H9 (cell line): ENCODE results near the gene CABLES2. TPM values are rescaled to one million over a fixed set of nuclear protein-coding genes. Genes with fewer than 3 reads are reported as not detected.

Experiments
- DNase-seq: peaks from one replicate; pipeline ENCODE4 v3.0.0-alpha.2; 2017
- H2AFZ ChIP-seq: one replicate; pipeline ENCODE4 v1.6.1; 2013; ENCODE audit warnings: mild to moderate bottlenecking, low read length, control low read depth, moderate library complexity
- H2AK5ac ChIP-seq: 2 replicates; pipeline ENCODE4 v1.6.1; 2013; ENCODE audit warnings: low read length, control low read depth, mixed read lengths; ENCODE audit not compliant: insufficient read length
- H2BK120ac ChIP-seq: one replicate; pipeline ENCODE4 v1.6.1; 2013; ENCODE audit warnings: low read depth, mild to moderate bottlenecking, low read length, control low read depth, inconsistent platforms; ENCODE audit not compliant: poor library complexity, severe bottlenecking
- H2BK12ac ChIP-seq: 2 replicates; pipeline ENCODE4 v1.6.1; 2013; ENCODE audit warnings: low read length, control low read depth, mixed read lengths, low read depth; ENCODE audit not compliant: insufficient read length
- H2BK15ac ChIP-seq: 2 replicates; pipeline ENCODE4 v1.6.1; 2013; ENCODE audit warnings: low read depth, low read length, control low read depth
- H2BK20ac ChIP-seq: one replicate; pipeline ENCODE4 v1.6.1; 2013; ENCODE audit warnings: low read depth, mild to moderate bottlenecking, low read length, control low read depth, inconsistent platforms; ENCODE audit not compliant: poor library complexity, severe bottlenecking
- H2BK5ac ChIP-seq: 2 replicates; pipeline ENCODE4 v1.6.1; 2013; ENCODE audit warnings: low read length, control low read depth, mixed read lengths; ENCODE audit not compliant: insufficient read length
- H3K14ac ChIP-seq: 2 replicates; pipeline ENCODE4 v1.6.1; 2013; ENCODE audit warnings: low read length, control low read depth; ENCODE audit not compliant: insufficient read depth
- H3K18ac ChIP-seq: 2 replicates; pipeline ENCODE4 v1.6.1; 2013; ENCODE audit warnings: low read depth, mild to moderate bottlenecking, mixed read lengths, low read length, control low read depth; ENCODE audit not compliant: insufficient read length
- H3K23ac ChIP-seq: 2 replicates; pipeline ENCODE4 v1.6.1; 2013; ENCODE audit warnings: low read length, control low read depth, mixed read lengths, low read depth; ENCODE audit not compliant: insufficient read length
- H3K23me2 ChIP-seq: 2 replicates; pipeline ENCODE4 v1.6.1; 2013; ENCODE audit warnings: low read depth, mild to moderate bottlenecking, mixed read lengths, low read length, control low read depth; ENCODE audit not compliant: insufficient read length, poor library complexity, severe bottlenecking
- H3K27ac ChIP-seq: 2 replicates; pipeline ENCODE4 v1.5.1; 2013; ENCODE audit warnings: low read length, control low read depth, mixed read lengths, low read depth; ENCODE audit not compliant: insufficient read length
- H3K27me3 ChIP-seq: 2 replicates; pipeline ENCODE4 v1.6.1; 2013; ENCODE audit warnings: low read length, control low read depth, inconsistent platforms; ENCODE audit not compliant: insufficient read depth
- H3K4ac ChIP-seq: 2 replicates; pipeline ENCODE4 v1.6.1; 2013; ENCODE audit warnings: low read depth, mild to moderate bottlenecking, control low read depth, inconsistent platforms, low read length, moderate library complexity
- H3K4me1 ChIP-seq: 2 replicates; pipeline ENCODE4 v1.6.1; 2013; ENCODE audit warnings: low read length, control low read depth, inconsistent platforms; ENCODE audit not compliant: insufficient read depth
- H3K4me2 ChIP-seq: 2 replicates; pipeline ENCODE4 v1.6.1; 2013; ENCODE audit warnings: low read length, control low read depth, mixed read lengths; ENCODE audit not compliant: insufficient read length, insufficient read depth
- H3K56ac ChIP-seq: 2 replicates; pipeline ENCODE4 v1.6.1; 2013; ENCODE audit warnings: low read depth, mild to moderate bottlenecking, mixed read lengths, low read length, control low read depth; ENCODE audit not compliant: insufficient read length
- H3K79me1 ChIP-seq: 2 replicates; pipeline ENCODE4 v1.6.1; 2013; ENCODE audit warnings: low read depth, mild to moderate bottlenecking, moderate library complexity, low read length, control low read depth, inconsistent platforms; ENCODE audit not compliant: insufficient read depth, poor library complexity, severe bottlenecking
- H3K79me2 ChIP-seq: 2 replicates; pipeline ENCODE4 v1.6.1; 2013; ENCODE audit warnings: low read length, control low read depth, inconsistent platforms; ENCODE audit not compliant: insufficient read depth
- H3K9ac ChIP-seq: 2 replicates; pipeline ENCODE4 v1.6.1; 2013; ENCODE audit warnings: low read length, control low read depth, mixed read lengths; ENCODE audit not compliant: insufficient read length; ENCODE audit errors: extremely low read depth
- H3K9me3 ChIP-seq: one replicate; pipeline ENCODE4 v1.6.1; 2013; ENCODE audit warnings: low read depth, low read length, inconsistent platforms; ENCODE audit not compliant: control insufficient read depth
- H3T11ph ChIP-seq: one replicate; pipeline ENCODE4 v1.6.1; 2013; ENCODE audit warnings: mild to moderate bottlenecking, low read length, control low read depth, inconsistent platforms
- H4K20me1 ChIP-seq: one replicate; pipeline ENCODE4 v1.6.1; 2013; ENCODE audit not compliant: control insufficient read depth, insufficient read length, insufficient read depth
- H4K5ac ChIP-seq: 2 replicates; pipeline ENCODE4 v1.6.1; 2013; ENCODE audit warnings: low read depth, mild to moderate bottlenecking, mixed read lengths, low read length, control low read depth; ENCODE audit not compliant: insufficient read length
- H4K8ac ChIP-seq: replicated peaks from 2 replicates; pipeline ENCODE4 v1.6.1; 2013; ENCODE audit warnings: low read length, control low read depth, mixed read lengths, low read depth; ENCODE audit not compliant: insufficient read length
- H4K91ac ChIP-seq: 2 replicates; pipeline ENCODE4 v1.6.1; 2013; ENCODE audit warnings: low read depth, mild to moderate bottlenecking, moderate library complexity, mixed read lengths, low read length, control low read depth; ENCODE audit not compliant: insufficient read length
- H3K27ac Mint-ChIP-seq, 3 experiments: 2 replicates in 2 of 3; 3 replicates in 1 of 3; pipeline ENCODE4 v1.8.0; 2020 to 2021; ENCODE audit warnings: mixed read lengths in 3 of 3, mild to moderate bottlenecking in 1 of 3, moderate library complexity in 1 of 3
- H3K27me3 Mint-ChIP-seq: 2 replicates; pipeline ENCODE4 v1.8.0; 2021; ENCODE audit warnings: low read depth, mild to moderate bottlenecking, moderate library complexity, mixed read lengths
- H3K36me3 Mint-ChIP-seq, 3 experiments: 2 replicates in 2 of 3; 3 replicates in 1 of 3; pipeline ENCODE4 v1.8.0; 2020 to 2021; ENCODE audit warnings: low read depth in 3 of 3, mixed read lengths in 3 of 3; ENCODE audit not compliant: insufficient read depth in 1 of 3
- H3K4me1 Mint-ChIP-seq, 2 experiments: 2 replicates each; pipeline ENCODE4 v1.8.0; 2020; ENCODE audit warnings: mixed read lengths in 2 of 2
- H3K4me3 Mint-ChIP-seq, 2 experiments: 2 replicates in 1 of 2; 3 replicates in 1 of 2; pipeline ENCODE4 v1.8.0; 2020 to 2021; ENCODE audit warnings: mild to moderate bottlenecking in 2 of 2, mixed read lengths in 2 of 2, moderate library complexity in 1 of 2
- H3K9me3 Mint-ChIP-seq, 2 experiments: 2 replicates in 1 of 2; 3 replicates in 1 of 2; pipeline ENCODE4 v1.8.0; 2020; ENCODE audit warnings: mild to moderate bottlenecking in 2 of 2, mixed read lengths in 2 of 2, moderate library complexity in 1 of 2
- CTCF ChIP-seq: fragments of 200-600 bp; sonication (generic); conservative IDR thresholded peaks from 3 replicates; pipeline ENCODE4 v1.8.0; 2021; ENCODE audit warnings: antibody characterized with exemption, mild to moderate bottlenecking
- WGBS: extraction: QIAGEN DNeasy Blood & Tissue Kit; methylation state at CpG from one replicate; pipeline ENCODE4 v1.1.7; 2013; ENCODE audit warnings: missing lambda C conversion rate, low lambda C conversion rate, mixed read lengths; ENCODE audit not compliant: insufficient read length; ENCODE audit errors: extremely low coverage; 5-methylcytosine and 5-hydroxymethylcytosine counted together
- total RNA-seq: library from RNA; stranded (reverse); gene quantifications from 2 replicates; pipeline ENCODE4 v1.2.1, GENCODE V29; 2021

CABLES2 gene
- total RNA-seq, 1 experiment from 2014 or later, result 10.8 TPM

- H3K56ac ChIP-seq, result no peak overlapping the region
- peak overlapping the region; percentile 53 for H4K91ac ChIP-seq
- peak overlapping the region; percentile 34 for H3K18ac ChIP-seq
- no peak overlapping the region for H2AK5ac ChIP-seq
- no peaks in the 10 kb centered on the region for H3K27me3 ChIP-seq
- no peaks in the 10 kb centered on the region for H3K79me2 ChIP-seq
- H4K20me1 ChIP-seq, result no peaks in the 10 kb centered on the region
- H4K8ac ChIP-seq, result no peak overlapping the region
- no peaks in the 10 kb centered on the region for H3K79me1 ChIP-seq
- H2BK15ac ChIP-seq, result no peak overlapping the region
- Mint-ChIP-seq H3K27ac (peak overlapping the region in 1 of 3 experiments; percentile 94; a peak in 2 of 7 replicates), H3K4me1 (peaks cover 19 to 24% of the 10 kb centered on the region in 2 experiments), H3K27me3 (peaks cover 2% of the 10 kb centered on the region; the same call in 1 of the 2 replicates), H3K36me3 (peaks cover 12 to 21% (median 13%) of the 10 kb centered on the region in 3 experiments), H3K9me3 (peaks cover 5 to 15% of the 10 kb centered on the region in 2 experiments), H3K4me3 (no peak overlapping the region)
- H2AFZ ChIP-seq, result no peak overlapping the region
- H2BK12ac ChIP-seq, result no peak overlapping the region
- H3K23me2 ChIP-seq, result no peaks in the 10 kb centered on the region
- no peak overlapping the region for H3K4me2 ChIP-seq
- no peaks in the 10 kb centered on the region; the same call in 1 of the 2 replicates for H3K4me1 ChIP-seq
- no peak overlapping the region for H2BK20ac ChIP-seq
- no peak overlapping the region for H2BK120ac ChIP-seq
- no peak overlapping the region; the same call in 1 of the 2 replicates for H3K4ac ChIP-seq
- H2BK5ac ChIP-seq, result no peak overlapping the region
- H3K23ac ChIP-seq, result no peak overlapping the region
- no CpG with 5 or more reads among the region's 15 CpGs for WGBS
- H3K14ac ChIP-seq, result 0 out of 2 replicates have a peak overlapping the region, but pooled peaks have one; percentile 39
- TF ChIP-seq CTCF, result no peak
- no peak overlapping the region for H4K5ac ChIP-seq
- no peak overlapping the region for H3T11ph ChIP-seq
- no peak for DNase-seq
- no peaks in the 10 kb centered on the region for H3K9me3 ChIP-seq
- no peak overlapping the region for H3K9ac ChIP-seq
- H3K27ac ChIP-seq, result no peak overlapping the region
These were observed 29.4 kb downstream of the CABLES2 start for GRCh38 chr20:62377615-62378178.
